Endodermal cell (in vitro differentiated cells): ENCODE results near the gene GP1BA. TPM values are rescaled to one million over a fixed set of nuclear protein-coding genes. Genes with fewer than 3 reads are reported as not detected.
"Not testable (repeated sequence)": the region's sequence is repeated elsewhere in the genome, so short reads cannot be mapped to it uniquely, and the experiment has no call there.

Experiments used
- DNase-seq: peaks from one replicate; pipeline ENCODE4 v3.0.0-alpha.2; 2017
- H3K27ac ChIP-seq: 2 replicates; pipeline ENCODE4 v1.5.1; 2013; ENCODE audit warnings: mild to moderate bottlenecking, low read depth, low read length, moderate library complexity
- H3K27me3 ChIP-seq: 2 replicates; pipeline ENCODE4 v1.6.1; 2013; ENCODE audit warnings: mild to moderate bottlenecking, low read length, moderate library complexity; ENCODE audit not compliant: insufficient read depth, control insufficient read depth, poor library complexity, severe bottlenecking
- H3K36me3 ChIP-seq: 2 replicates; pipeline ENCODE4 v1.7.0; 2013; ENCODE audit warnings: mild to moderate bottlenecking, low read length, moderate library complexity; ENCODE audit not compliant: control insufficient read depth, insufficient read depth
- H3K4me1 ChIP-seq: one replicate; pipeline ENCODE4 v1.7.0; 2013; ENCODE audit warnings: low read length; ENCODE audit not compliant: control insufficient read depth, insufficient read depth
- H3K4me3 ChIP-seq: 2 replicates; pipeline ENCODE4 v1.5.1; 2013; ENCODE audit warnings: mild to moderate bottlenecking, low read length, moderate library complexity
- H3K9ac ChIP-seq: 2 replicates; pipeline ENCODE4 v1.6.1; 2013; ENCODE audit warnings: mild to moderate bottlenecking, low read length, moderate library complexity; ENCODE audit not compliant: poor library complexity, severe bottlenecking; ENCODE audit errors: extremely low read depth
- H3K9me3 ChIP-seq: 2 replicates; pipeline ENCODE4 v1.6.1; 2013; ENCODE audit warnings: mild to moderate bottlenecking, low read length, moderate library complexity; ENCODE audit not compliant: control insufficient read depth
- H3K27ac Mint-ChIP-seq: 2 replicates; pipeline ENCODE4 v1.8.0; 2020; ENCODE audit warnings: mixed read lengths
- H3K27me3 Mint-ChIP-seq: 2 replicates; pipeline ENCODE4 v1.8.0; 2021; ENCODE audit warnings: mild to moderate bottlenecking, mixed read lengths; ENCODE audit not compliant: insufficient read depth
- H3K36me3 Mint-ChIP-seq: 2 replicates; pipeline ENCODE4 v1.8.0; 2020; ENCODE audit warnings: low read depth, mixed read lengths
- H3K4me1 Mint-ChIP-seq: 2 replicates; pipeline ENCODE4 v1.8.0; 2020; ENCODE audit warnings: mixed read lengths
- H3K4me3 Mint-ChIP-seq: 2 replicates; pipeline ENCODE4 v1.8.0; 2020; ENCODE audit warnings: mild to moderate bottlenecking, moderate library complexity, mixed read lengths
- H3K9me3 Mint-ChIP-seq: 2 replicates; pipeline ENCODE4 v1.8.0; 2020; ENCODE audit warnings: mild to moderate bottlenecking, mixed read lengths
- CTCF ChIP-seq: fragments of 200-600 bp; sonication (generic); conservative IDR thresholded peaks from 2 replicates; pipeline ENCODE4 v1.5.0; 2021; ENCODE audit warnings: antibody characterized with exemption, mild to moderate bottlenecking
- WGBS, 2 experiments: methylation state at CpG; one replicate each; pipeline versions ENCODE4 v1.1.5 to v1.1.7; 2013; ENCODE audit warnings: missing lambda C conversion rate in 2 of 2, mixed read lengths in 1 of 2; ENCODE audit not compliant: insufficient coverage in 1 of 2, insufficient read length in 1 of 2; 5-methylcytosine and 5-hydroxymethylcytosine counted together
- total RNA-seq, 2 donors: library from RNA; stranded (reverse); fragmentation: NEBNext Ultra II Directional in 1 of 2; extraction: Animal tissue kit (Norgen Biotek cat#: 25700) in 1 of 2; gene quantifications; 2 replicates in 1 of 2; 3 replicates in 1 of 2; pipeline ENCODE4 v1.2.1, GENCODE V29; 2021

Gene GP1BA
- total RNA-seq, 2 donors from 2014 or later = not detected

- Histone ChIP-seq H3K4me3 (no peak overlapping the region), H3K27ac (no peak overlapping the region), H3K9me3 (no peaks in the 10 kb centered on the region), H3K9ac (no peak overlapping the region), H3K36me3 (no peaks in the 10 kb centered on the region), H3K27me3 (no peaks in the 10 kb centered on the region), H3K4me1 (no peaks in the 10 kb centered on the region)
- Mint-ChIP-seq H3K4me1 (peaks cover 6% of the 10 kb centered on the region), H3K4me3 (no peak overlapping the region), H3K27ac (no peak overlapping the region), H3K36me3 (peaks cover 6% of the 10 kb centered on the region), H3K27me3 (peaks cover 20% of the 10 kb centered on the region), H3K9me3 (no peaks in the 10 kb centered on the region)
- peak; percentile 51 for DNase-seq
- 93 to 95% methylated on average over 28 to 48 of the region's 48 CpGs for WGBS, 2 experiments
- no peak for TF ChIP-seq CTCF
Measured at GRCh38 chr17:4901648-4902344, 30.3 kb upstream of the GP1BA start.

GRCh38 chr17:4902540-4902939 lies 29.5 kb upstream of the GP1BA start:
- H3K27ac ChIP-seq = no peak overlapping the region
- no peak overlapping the region for H3K4me3 ChIP-seq
- H3K9ac ChIP-seq = no peak overlapping the region
- DNase-seq = no peak
- H3K4me1 ChIP-seq = no peaks in the 10 kb centered on the region
- H3K36me3 Mint-ChIP-seq = no peaks in the 10 kb centered on the region
- no peak overlapping the region for H3K27ac Mint-ChIP-seq
- no peaks in the 10 kb centered on the region for H3K9me3 ChIP-seq
- 90 to 91% methylated on average over 3 to 8 of the region's 8 CpGs for WGBS, 2 experiments
- H3K4me1 Mint-ChIP-seq = peaks cover 6% of the 10 kb centered on the region
- H3K9me3 Mint-ChIP-seq = no peaks in the 10 kb centered on the region
- TF ChIP-seq CTCF = no peak
- peaks cover 20% of the 10 kb centered on the region for H3K27me3 Mint-ChIP-seq
- no peaks in the 10 kb centered on the region for H3K27me3 ChIP-seq
- H3K4me3 Mint-ChIP-seq = no peak overlapping the region
- no peaks in the 10 kb centered on the region for H3K36me3 ChIP-seq

GRCh38 chr17:4903051-4903818 lies 28.8 kb upstream of the GP1BA start, which contains the start of gene CHRNE:
Gene CHRNE, minus strand, starts transcription at chr17:4903098. Its CDS starts 35 bp downstream, at chr17:4903063.
- Histone ChIP-seq H3K4me1 (no peaks in the 10 kb centered on the region), H3K9ac (no peak within 1 kb of the TSS), H3K27ac (no peak within 1 kb of the TSS), H3K9me3 (no peaks in the 10 kb centered on the region), H3K4me3 (no peak within 1 kb of the TSS), H3K27me3 (no peaks in the 10 kb centered on the region), H3K36me3 (no peaks in the 10 kb centered on the region)
- H3K27ac Mint-ChIP-seq = peak within 1 kb of the TSS; percentile 19
- peaks cover 20% of the 10 kb centered on the region for H3K27me3 Mint-ChIP-seq
- H3K4me3 Mint-ChIP-seq = no peak within 1 kb of the TSS
- 50 to 51% methylated on average over 9 to 10 of the region's 10 CpGs for WGBS, 2 experiments
- no peaks in the 10 kb centered on the region for H3K36me3 Mint-ChIP-seq
- peak; percentile 86 for TF ChIP-seq CTCF
- no peaks in the 10 kb centered on the region for H3K9me3 Mint-ChIP-seq
- peaks cover 6% of the 10 kb centered on the region for H3K4me1 Mint-ChIP-seq
- peak; percentile 97 for DNase-seq

GRCh38 chr17:4906642-4907041 lies 25.4 kb upstream of the GP1BA start:
- not testable (repeated sequence) for H3K27ac Mint-ChIP-seq, H3K4me3 Mint-ChIP-seq, H3K9me3 ChIP-seq, DNase-seq, H3K9ac ChIP-seq, H3K27ac ChIP-seq, H3K4me3 ChIP-seq, H3K36me3 Mint-ChIP-seq, H3K9me3 Mint-ChIP-seq, H3K4me1 ChIP-seq, H3K27me3 ChIP-seq, H3K36me3 ChIP-seq
- H3K4me1 Mint-ChIP-seq = peaks cover 14% of the 10 kb centered on the region
- H3K27me3 Mint-ChIP-seq = peaks cover 12% of the 10 kb centered on the region
